CD14-positive monocyte (primary cell): Measurements from ENCODE around the gene TAF1B. TPM values are rescaled to one million over a fixed set of nuclear protein-coding genes. Genes with fewer than 3 reads are reported as not detected.
A peak's percentile ranks its signal among the peaks of the same experiment; 100 is the strongest.

Source experiments
- DNase-seq, 3 donors: peaks; one replicate each; pipeline ENCODE4 v3.0.0-alpha.2; 2011 to 2022
- H2AFZ ChIP-seq: 2 replicates; pipeline ENCODE4 v1.6.0; 2012; ENCODE audit warnings: mild to moderate bottlenecking, low read depth, low read length, inconsistent platforms; ENCODE audit not compliant: insufficient read depth, poor library complexity, severe bottlenecking
- H3K27ac ChIP-seq, 2 donors: 1 replicate in 1 of 2; 2 replicates in 1 of 2; pipeline ENCODE4 v1.5.1; 2012 to 2013; ENCODE audit warnings: low read length in 2 of 2, control low read depth in 1 of 2, inconsistent platforms in 1 of 2, low read depth in 1 of 2, mild to moderate bottlenecking in 1 of 2
- H3K27me3 ChIP-seq, 2 donors: one replicate each; pipeline versions ENCODE4 v1.6.0 to v1.6.1; 2011 to 2013; ENCODE audit warnings: low read length in 2 of 2; ENCODE audit not compliant: control insufficient read depth in 2 of 2, insufficient read depth in 2 of 2
- H3K36me3 ChIP-seq, 2 donors: replicated peaks in 1 of 2; 1 replicate in 1 of 2; 2 replicates in 1 of 2; pipeline versions ENCODE4 v1.5.1 to v1.6.1; 2012 to 2013; ENCODE audit warnings: low read length in 2 of 2, control low read depth in 1 of 2, inconsistent platforms in 1 of 2, mild to moderate bottlenecking in 1 of 2; ENCODE audit not compliant: insufficient read depth in 2 of 2, control insufficient read depth in 1 of 2
- H3K4me1 ChIP-seq, 2 donors: 1 replicate in 1 of 2; 2 replicates in 1 of 2; pipeline versions ENCODE4 v1.5.1 to v1.6.1; 2012 to 2013; ENCODE audit warnings: low read length in 2 of 2, control low read depth in 1 of 2, inconsistent platforms in 1 of 2, mild to moderate bottlenecking in 1 of 2, moderate library complexity in 1 of 2; ENCODE audit not compliant: insufficient read depth in 2 of 2, control insufficient read depth in 1 of 2
- H3K4me2 ChIP-seq: replicated peaks from 2 replicates; pipeline ENCODE3; 2012; ENCODE audit warnings: low read length, moderate library complexity, mild to moderate bottlenecking; ENCODE audit not compliant: poor library complexity, severe bottlenecking; ENCODE audit errors: extremely low read depth
- H3K4me3 ChIP-seq, 3 experiments: fragments of 200-600 bp in 1 of 3; sonication (generic) in 1 of 3; replicated peaks in 1 of 3; 1 replicate in 2 of 3; 2 replicates in 1 of 3; pipeline ENCODE4 v1.5.1; 2011 to 2013; ENCODE audit warnings: low read length in 3 of 3, mild to moderate bottlenecking in 3 of 3, control low read depth in 2 of 3, low read depth in 2 of 3, inconsistent platforms in 1 of 3, moderate library complexity in 1 of 3
- H3K79me2 ChIP-seq: 2 replicates; pipeline ENCODE4 v1.6.0; 2012; ENCODE audit warnings: mild to moderate bottlenecking, control low read depth, inconsistent platforms, low read length, moderate library complexity; ENCODE audit not compliant: insufficient read depth
- H3K9ac ChIP-seq: 2 replicates; pipeline ENCODE4 v1.6.0; 2017; ENCODE audit warnings: low read length, mild to moderate bottlenecking; ENCODE audit not compliant: insufficient read depth, poor library complexity, severe bottlenecking
- H3K9me3 ChIP-seq, 2 donors: replicated peaks in 1 of 2; 1 replicate in 1 of 2; 2 replicates in 1 of 2; pipeline versions ENCODE4 v1.5.1 to v1.6.1; 2012 to 2013; ENCODE audit warnings: low read length in 2 of 2, control low read depth in 1 of 2; ENCODE audit not compliant: control insufficient read depth in 1 of 2, insufficient read depth in 1 of 2
- H4K20me1 ChIP-seq: 2 replicates; pipeline ENCODE4 v1.6.0; 2012; ENCODE audit warnings: mild to moderate bottlenecking, low read length, control low read depth, moderate library complexity; ENCODE audit not compliant: insufficient read depth
- H3K27ac Mint-ChIP-seq, 7 donors: one replicate each; pipeline ENCODE4 v1.8.0; 2020; ENCODE audit warnings: mild to moderate bottlenecking in 7 of 7, mixed read lengths in 7 of 7, moderate library complexity in 6 of 7, inconsistent platforms in 2 of 7
- H3K27me3 Mint-ChIP-seq, 3 donors: one replicate each; pipeline ENCODE4 v1.8.0; 2021 to 2022; ENCODE audit warnings: low read depth in 3 of 3, mild to moderate bottlenecking in 3 of 3, mixed read lengths in 3 of 3, moderate library complexity in 3 of 3, inconsistent platforms in 1 of 3
- H3K36me3 Mint-ChIP-seq, 2 donors: one replicate each; pipeline ENCODE4 v1.8.0; 2020; ENCODE audit warnings: mixed read lengths in 2 of 2, inconsistent platforms in 1 of 2, mild to moderate bottlenecking in 1 of 2
- H3K4me1 Mint-ChIP-seq: one replicate; pipeline ENCODE4 v1.8.0; 2020; ENCODE audit warnings: mild to moderate bottlenecking, mixed read lengths
- H3K4me3 Mint-ChIP-seq, 2 donors: one replicate each; pipeline ENCODE4 v1.8.0; 2020; ENCODE audit warnings: mild to moderate bottlenecking in 2 of 2, mixed read lengths in 2 of 2, moderate library complexity in 1 of 2
- H3K9me3 Mint-ChIP-seq, 7 donors: one replicate each; pipeline ENCODE4 v1.8.0; 2020 to 2022; ENCODE audit warnings: mixed read lengths in 7 of 7, mild to moderate bottlenecking in 6 of 7, moderate library complexity in 6 of 7, inconsistent platforms in 2 of 7
- CTCF ChIP-seq: fragments of 200-600 bp; IDR thresholded peaks from one replicate; pipeline ENCODE4 v1.8.0; 2022; ENCODE audit warnings: antibody characterized with exemption, mild to moderate bottlenecking
- WGBS: methylation state at CpG from one replicate; pipeline ENCODE4 v1.1.5; 2013; ENCODE audit warnings: missing lambda C conversion rate; ENCODE audit not compliant: insufficient coverage; 5-methylcytosine and 5-hydroxymethylcytosine counted together
- intact Hi-C, 2 donors: fragments of 100-400 bp; cut with micrococcal nuclease; formaldehyde crosslinking; loops; one replicate each; pipeline versions ENCODE4 v1.15.0 to v1.15.1; 2023
- polyA plus RNA-seq, 3 donors: library from polyadenylated mRNA; depleted of rRNA in 1 of 3; unstranded in 2 of 3; stranded (reverse) in 1 of 3; fragments of 300-500 nt in 2 of 3; fragments of >200 nt in 1 of 3; fragmentation: Illumina TruSeq in 2 of 3; gene quantifications; 1 replicate in 2 of 3; 2 replicates in 1 of 3; pipeline ENCODE4 v1.2.3, GENCODE V29; 2012 to 2021

The TAF1B gene
- polyA plus RNA-seq, 3 donors = 6.0 to 8.4 (median 7.2) TPM

DNA sequence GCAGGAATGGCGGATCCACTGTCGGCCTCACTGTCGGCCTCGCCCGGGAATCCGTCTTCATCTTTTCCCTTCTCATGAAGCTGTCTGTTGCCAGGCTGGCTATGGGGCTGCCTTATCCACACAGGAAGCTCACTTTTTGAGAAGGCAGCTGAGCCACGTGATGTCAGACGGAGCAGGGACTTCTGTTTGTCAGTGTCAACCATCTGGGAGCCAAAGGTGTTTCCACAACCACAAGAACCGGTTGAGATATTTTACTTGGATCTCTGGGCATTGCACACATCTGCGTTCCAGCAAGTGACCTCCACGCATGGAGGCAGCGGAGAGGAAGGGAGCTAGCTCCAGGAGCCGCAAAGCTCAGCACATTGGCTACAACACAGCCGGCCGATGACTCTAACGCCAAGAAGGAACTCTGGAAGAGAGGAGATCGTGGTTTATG, 27.4 kb upstream of the TAF1B start:
- H3K9ac ChIP-seq = no peak overlapping the region
- Mint-ChIP-seq H3K4me3 (peak overlapping the region in 1 of 2 donors; percentile 83), H3K4me1 (peaks cover 28% of the 10 kb centered on the region), H3K9me3 (peaks cover 0 to 6% (median 4%) of the 10 kb centered on the region in 7 donors), H3K27ac (no peak overlapping the region), H3K27me3 (peaks cover 10 to 12% (median 10%) of the 10 kb centered on the region in 3 donors), H3K36me3 (no peaks in the 10 kb centered on the region)
- no peak overlapping the region for H3K27ac ChIP-seq
- H3K79me2 ChIP-seq = no peaks in the 10 kb centered on the region
- no peak overlapping the region for H3K4me3 ChIP-seq
- TF ChIP-seq CTCF = no peak
- no peak overlapping the region for H3K4me2 ChIP-seq
- H3K4me1 ChIP-seq = peaks cover 24 to 33% of the 10 kb centered on the region in 2 donors
- H3K9me3 ChIP-seq = no peaks in the 10 kb centered on the region
- peaks cover 0 to 5% of the 10 kb centered on the region in 2 donors for H3K27me3 ChIP-seq
- H2AFZ ChIP-seq = peak overlapping the region; percentile 56
- intact Hi-C loops = loop anchor here in 1 of 2 donors (10.0 kb wide), 1 partner anchor 229 kb away; the partner anchor contains the start of gene KLF11
- no peaks in the 10 kb centered on the region for H3K36me3 ChIP-seq
- no peak for DNase-seq
- 80% methylated on average over 10 of the region's 17 CpGs for WGBS
- H4K20me1 ChIP-seq = no peaks in the 10 kb centered on the region

GRCh38 chr2:9818097-9818496, 25.2 kb upstream of the TAF1B start:
- Mint-ChIP-seq H3K27me3 (peaks cover 5 to 10% (median 9%) of the 10 kb centered on the region in 3 donors), H3K9me3 (peaks cover 0 to 6% (median 4%) of the 10 kb centered on the region in 7 donors), H3K27ac (no peak overlapping the region), H3K4me1 (peaks cover 16% of the 10 kb centered on the region), H3K36me3 (no peaks in the 10 kb centered on the region), H3K4me3 (no peak overlapping the region)
- no peak overlapping the region for H2AFZ ChIP-seq
- no CpG with 5 or more reads among the region's 2 CpGs for WGBS
- intact Hi-C loops = loop anchor here in 1 of 2 donors (10.0 kb wide), 1 partner anchor 227 kb away; the partner anchor contains the start of gene KLF11
- DNase-seq = no peak
- H4K20me1 ChIP-seq = no peaks in the 10 kb centered on the region
- H3K4me3 ChIP-seq = no peak overlapping the region
- no peak for TF ChIP-seq CTCF
- H3K4me1 ChIP-seq = peaks cover 11 to 14% of the 10 kb centered on the region in 2 donors
- H3K4me2 ChIP-seq = no peak overlapping the region
- H3K27ac ChIP-seq = no peak overlapping the region
- H3K79me2 ChIP-seq = no peaks in the 10 kb centered on the region
- no peak overlapping the region for H3K9ac ChIP-seq
- H3K27me3 ChIP-seq = peaks cover 0 to 5% of the 10 kb centered on the region in 2 donors
- H3K36me3 ChIP-seq = no peaks in the 10 kb centered on the region
- H3K9me3 ChIP-seq = no peaks in the 10 kb centered on the region
